Spleen (tissue), 11 donors: ENCODE results near the gene NKAIN2. TPM values are rescaled to one million over a fixed set of nuclear protein-coding genes. Genes with fewer than 3 reads are reported as not detected.

Experiments
- DNase-seq: peaks from one replicate; pipeline ENCODE4 v3.0.0-alpha.2; 2020
- H3K27ac ChIP-seq, 8 donors: fragments of 200-600 bp; sonication (generic) in 7 of 8; 1 replicate in 4 of 8; 2 replicates in 4 of 8; pipeline versions ENCODE4 v1.5.0 to v1.8.0; 2016 to 2021; ENCODE audit warnings: inconsistent platforms in 4 of 8, mild to moderate bottlenecking in 4 of 8, moderate library complexity in 1 of 8
- H3K27me3 ChIP-seq, 7 donors: fragments of 200-600 bp; sonication (generic) in 6 of 7; replicated peaks in 1 of 7; 1 replicate in 4 of 7; 2 replicates in 3 of 7; pipeline versions ENCODE4 v1.5.0 to v1.8.0; 2016 to 2021; ENCODE audit warnings: inconsistent platforms in 3 of 7, mild to moderate bottlenecking in 1 of 7
- H3K36me3 ChIP-seq, 6 donors: fragments of 200-600 bp; sonication (generic) in 5 of 6; 1 replicate in 4 of 6; 2 replicates in 2 of 6; pipeline versions ENCODE4 v1.5.0 to v1.8.0; 2016 to 2021; ENCODE audit warnings: inconsistent platforms in 2 of 6
- H3K4me1 ChIP-seq, 6 donors: fragments of 200-600 bp; sonication (generic) in 5 of 6; 1 replicate in 3 of 6; 2 replicates in 3 of 6; pipeline versions ENCODE4 v1.5.0 to v1.8.0; 2016 to 2021; ENCODE audit warnings: inconsistent platforms in 3 of 6
- H3K4me3 ChIP-seq, 8 donors: fragments of 200-600 bp; sonication (generic) in 7 of 8; 1 replicate in 4 of 8; 2 replicates in 4 of 8; pipeline versions ENCODE4 v1.5.0 to v1.8.0; 2016 to 2021; ENCODE audit warnings: inconsistent platforms in 4 of 8, mild to moderate bottlenecking in 4 of 8, moderate library complexity in 2 of 8
- H3K9me3 ChIP-seq, 8 donors: fragments of 200-600 bp; sonication (generic) in 7 of 8; 1 replicate in 4 of 8; 2 replicates in 4 of 8; pipeline versions ENCODE4 v1.5.0 to v1.8.0; 2016 to 2021; ENCODE audit warnings: inconsistent platforms in 4 of 8
- POLR2A ChIP-seq, 3 donors: fragments of 450-650 bp; IDR thresholded peaks; one replicate each; pipeline ENCODE4 v1.5.1; 2017; ENCODE audit warnings: antibody characterized with exemption in 3 of 3, mild to moderate bottlenecking in 1 of 3
- POLR2AphosphoS5 ChIP-seq, 3 donors: sonication (generic); formaldehyde crosslinking; IDR thresholded peaks; one replicate each; pipeline ENCODE4 v1.5.1; 2017; ENCODE audit warnings: antibody characterized with exemption in 3 of 3
- WGBS, 5 donors: extraction: QIAGEN DNeasy Blood & Tissue Kit in 3 of 5; methylation state at CpG; one replicate each; pipeline versions ENCODE4 v1.1.5 to v1.1.7; 2013 to 2018; 5-methylcytosine and 5-hydroxymethylcytosine counted together
- intact Hi-C: fragments of 100-400 bp; cut with DNase I; formaldehyde crosslinking; loops from one replicate; pipeline ENCODE4 v1.15.0; 2023; ENCODE audit warnings: low total_unique reads
- polyA plus RNA-seq, 3 donors: library from polyadenylated mRNA; stranded (reverse); fragments of 200-250 nt; gene quantifications; one replicate each; pipeline ENCODE4 v1.2.1, GENCODE V29; 2013
- total RNA-seq, 7 donors: library from RNA; depleted of rRNA in 3 of 7; stranded (reverse); fragments of >200 nt in 3 of 7; fragmentation: NEBNext Ultra II Directional in 4 of 7; extraction: Animal tissue kit (Norgen Biotek cat#: 25700) in 4 of 7; gene quantifications; one replicate each; pipeline versions ENCODE4 v1.1.0 to v1.2.1, GENCODE V29; 2016 to 2021
- TF ChIP-seq, protein P1 (sequence below), 11 experiments: fragments of 200-600 bp in 7 of 11; fragments of 450-650 bp in 4 of 11; sonication (generic) in 4 of 11; IDR thresholded peaks in 8 of 11; conservative IDR thresholded peaks in 3 of 11; 1 replicate in 7 of 11; 2 replicates in 4 of 11; pipeline versions ENCODE4 v1.4.0 to v1.8.0; 2016 to 2021; ENCODE audit warnings: antibody characterized with exemption in 11 of 11, inconsistent platforms in 4 of 11, mild to moderate bottlenecking in 1 of 11
- donor health status: healthy with polysubstance abuse.
- donor health status: DM: no; HTN: no; CAD: no; lungs with moderate emphysema.
- donor health status: DM: no; HTN: no; CAD: no.
- donor health status: Bipolar disorder and iron deficiency.
- donor health status: healthy.
- donor health status: DM: no; HTN: no; CAD: no.
- donor health status: DM: yes; HTN: yes; CAD: no.

Gene NKAIN2
- total and polyA plus RNA-seq, 10 donors: 0.13 to 0.51 (median 0.18) TPM; not detected in 4

DNA sequence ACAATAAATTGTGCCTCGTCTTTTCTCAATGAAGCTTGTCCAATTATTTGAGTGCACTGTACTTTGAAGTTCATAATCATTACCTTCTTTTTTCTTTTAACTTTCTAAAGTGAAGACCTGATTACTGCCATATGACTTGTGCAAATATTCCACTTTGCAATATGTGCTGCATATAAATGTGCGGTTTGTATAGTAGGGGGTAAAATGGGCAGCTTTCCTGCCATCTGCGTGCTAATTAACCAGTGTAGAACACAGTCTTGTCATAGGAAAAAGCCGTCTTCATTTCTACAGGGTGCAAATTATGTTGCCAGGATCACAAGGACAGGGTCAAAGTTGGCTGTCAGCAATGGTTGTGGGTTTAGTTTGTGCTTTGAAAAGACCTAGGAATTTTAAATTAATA lies 397.0 kb downstream of the NKAIN2 start:
- intact Hi-C loops: no loop called here
- no peaks in the 10 kb centered on the region for H3K4me1 ChIP-seq
- no peak for DNase-seq
- H3K4me3 ChIP-seq: no peak overlapping the region
- 86 to 92% (median 89%) methylated on average over 4 of the region's 4 CpGs for WGBS, 5 donors
- TF ChIP-seq, protein P1, sequence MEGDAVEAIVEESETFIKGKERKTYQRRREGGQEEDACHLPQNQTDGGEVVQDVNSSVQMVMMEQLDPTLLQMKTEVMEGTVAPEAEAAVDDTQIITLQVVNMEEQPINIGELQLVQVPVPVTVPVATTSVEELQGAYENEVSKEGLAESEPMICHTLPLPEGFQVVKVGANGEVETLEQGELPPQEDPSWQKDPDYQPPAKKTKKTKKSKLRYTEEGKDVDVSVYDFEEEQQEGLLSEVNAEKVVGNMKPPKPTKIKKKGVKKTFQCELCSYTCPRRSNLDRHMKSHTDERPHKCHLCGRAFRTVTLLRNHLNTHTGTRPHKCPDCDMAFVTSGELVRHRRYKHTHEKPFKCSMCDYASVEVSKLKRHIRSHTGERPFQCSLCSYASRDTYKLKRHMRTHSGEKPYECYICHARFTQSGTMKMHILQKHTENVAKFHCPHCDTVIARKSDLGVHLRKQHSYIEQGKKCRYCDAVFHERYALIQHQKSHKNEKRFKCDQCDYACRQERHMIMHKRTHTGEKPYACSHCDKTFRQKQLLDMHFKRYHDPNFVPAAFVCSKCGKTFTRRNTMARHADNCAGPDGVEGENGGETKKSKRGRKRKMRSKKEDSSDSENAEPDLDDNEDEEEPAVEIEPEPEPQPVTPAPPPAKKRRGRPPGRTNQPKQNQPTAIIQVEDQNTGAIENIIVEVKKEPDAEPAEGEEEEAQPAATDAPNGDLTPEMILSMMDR (IDR thresholded peaks at IDR 0.05 in 8 of 11, conservative IDR thresholded peaks at IDR 0.05 in 3 of 11): no peak
- TF ChIP-seq POLR2A (IDR thresholded peaks at IDR 0.05) (no peak), POLR2AphosphoS5 (IDR thresholded peaks at IDR 0.05) (no peak)
- no peaks in the 10 kb centered on the region for H3K9me3 ChIP-seq
- no peak overlapping the region for H3K27ac ChIP-seq
- H3K27me3 ChIP-seq: no peaks in the 10 kb centered on the region
- no peaks in the 10 kb centered on the region for H3K36me3 ChIP-seq

DNA sequence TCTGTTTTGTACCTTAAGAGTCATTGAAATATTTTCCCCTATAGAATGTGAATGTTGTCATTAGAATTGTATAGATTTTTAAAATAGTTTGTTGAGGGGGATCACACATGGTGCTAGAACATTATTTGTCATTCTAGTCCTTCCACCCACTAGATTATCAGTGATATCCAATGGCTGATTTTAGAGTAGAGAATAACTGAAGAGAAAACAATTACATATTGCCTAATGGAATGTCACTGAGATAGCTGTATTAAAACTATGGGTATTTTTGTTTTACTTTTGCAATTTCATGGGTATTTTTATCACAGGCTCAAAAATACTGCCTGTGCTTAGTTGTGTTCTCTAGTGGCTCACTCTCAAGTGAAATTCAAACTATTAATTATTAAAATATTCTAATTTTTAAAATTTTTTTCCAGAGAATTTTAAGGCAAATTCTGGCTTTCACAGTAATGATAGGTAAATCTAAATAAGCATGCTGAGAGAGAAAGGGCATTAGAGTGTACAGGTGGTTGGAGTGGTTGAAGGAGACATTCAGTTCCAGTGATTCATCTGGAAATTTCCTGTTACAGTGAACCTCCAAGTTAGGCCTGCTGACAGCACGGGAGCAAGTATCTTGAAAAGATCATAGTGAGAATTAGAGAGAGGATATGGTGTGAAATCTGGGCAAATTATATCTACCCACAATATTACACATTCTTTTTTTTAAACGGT lies 399.6 kb downstream of the NKAIN2 start:
- no peaks in the 10 kb centered on the region for H3K36me3 ChIP-seq
- no peak for DNase-seq
- H3K27me3 ChIP-seq: no peaks in the 10 kb centered on the region
- H3K9me3 ChIP-seq: no peaks in the 10 kb centered on the region
- no peaks in the 10 kb centered on the region for H3K4me1 ChIP-seq
- no peak overlapping the region for H3K4me3 ChIP-seq
- intact Hi-C loops: no loop called here
- TF ChIP-seq, protein P1 (IDR thresholded peaks at IDR 0.05 in 8 of 11, conservative IDR thresholded peaks at IDR 0.05 in 3 of 11): no peak
- TF ChIP-seq POLR2AphosphoS5 (IDR thresholded peaks at IDR 0.05) (no peak), POLR2A (IDR thresholded peaks at IDR 0.05) (no peak)
- 62 to 87% (median 75%) methylated on average over 2 of the region's 2 CpGs for WGBS, 5 donors
- H3K27ac ChIP-seq: no peak overlapping the region

DNA sequence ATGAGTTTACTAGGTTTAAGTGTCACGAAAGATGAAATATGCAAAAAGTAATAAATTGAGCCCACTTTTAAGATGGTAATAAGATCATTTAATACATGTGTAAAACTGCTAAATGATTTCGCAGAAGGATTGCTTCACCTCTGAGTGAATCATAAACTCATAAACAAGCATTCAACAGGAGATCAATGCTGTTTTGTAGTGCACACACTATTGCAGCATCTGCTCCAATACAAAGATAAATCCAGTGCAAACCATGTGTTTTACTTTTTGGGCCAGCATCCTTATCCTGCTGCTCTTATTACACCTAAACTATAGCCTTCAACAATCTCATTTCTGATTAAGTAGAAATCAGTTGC lies 400.1 kb downstream of the NKAIN2 start:
- DNase-seq: no peak
- no peak overlapping the region for H3K4me3 ChIP-seq
- H3K9me3 ChIP-seq: no peaks in the 10 kb centered on the region
- H3K4me1 ChIP-seq: no peaks in the 10 kb centered on the region
- 43 to 73% (median 45%) methylated on average over 2 of the region's 2 CpGs for WGBS, 5 donors
- intact Hi-C loops: no loop called here
- H3K27me3 ChIP-seq: no peaks in the 10 kb centered on the region
- no peaks in the 10 kb centered on the region for H3K36me3 ChIP-seq
- H3K27ac ChIP-seq: no peak overlapping the region
- TF ChIP-seq POLR2AphosphoS5 (IDR thresholded peaks at IDR 0.05) (no peak), POLR2A (IDR thresholded peaks at IDR 0.05) (no peak)
- TF ChIP-seq, protein P1 (IDR thresholded peaks at IDR 0.05 in 8 of 11, conservative IDR thresholded peaks at IDR 0.05 in 3 of 11): no peak

DNA sequence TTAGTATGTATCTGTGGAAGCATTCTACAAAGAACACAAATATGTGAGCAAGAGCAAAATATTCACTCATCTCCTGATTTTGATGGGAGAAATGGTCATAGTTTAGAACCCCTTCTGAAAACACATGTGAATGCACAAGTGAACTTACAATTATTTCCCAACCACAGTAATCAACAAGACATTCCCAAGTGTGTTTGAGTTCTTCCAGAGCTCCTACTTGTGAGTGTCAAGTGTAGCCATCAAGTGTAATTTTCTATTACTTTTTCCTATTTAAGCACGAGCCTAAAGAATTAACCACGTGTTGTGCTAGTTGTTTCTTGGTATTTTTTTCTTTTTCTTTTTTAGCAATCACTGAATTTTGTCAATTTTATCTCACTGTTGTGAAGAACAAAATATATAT lies 402.3 kb downstream of the NKAIN2 start:
- intact Hi-C loops: no loop called here
- no peak for DNase-seq
- WGBS, 5 donors: 40 to 62% (median 56%) methylated on average over 2 of the region's 2 CpGs
- Histone ChIP-seq H3K27me3 (no peaks in the 10 kb centered on the region), H3K9me3 (peaks cover 0 to 7% (median 0%) of the 10 kb centered on the region in 8 donors), H3K4me1 (no peaks in the 10 kb centered on the region), H3K27ac (no peak overlapping the region), H3K36me3 (no peaks in the 10 kb centered on the region), H3K4me3 (no peak overlapping the region)
- TF ChIP-seq POLR2AphosphoS5 (IDR thresholded peaks at IDR 0.05) (no peak), POLR2A (IDR thresholded peaks at IDR 0.05) (no peak)
- TF ChIP-seq, protein P1 (IDR thresholded peaks at IDR 0.05 in 8 of 11, conservative IDR thresholded peaks at IDR 0.05 in 3 of 11): no peak
